SJCRH30 (cell line): Measurements from ENCODE around the gene NKAIN4. TPM values are rescaled to one million over a fixed set of nuclear protein-coding genes. Genes with fewer than 3 reads are reported as not detected.
"Not testable (repeated sequence)": the region's sequence is repeated elsewhere in the genome, so short reads cannot be mapped to it uniquely, and the experiment has no call there.

Source experiments
- DNase-seq, 2 experiments: peaks; one replicate each; pipeline ENCODE4 v3.0.0-alpha.2; 2015 to 2020
- H3K27ac ChIP-seq: fragments of 250-450 bp; sonication (Bioruptor Pico); 2 replicates; pipeline ENCODE4 v1.5.1; 2020; ENCODE audit warnings: mild to moderate bottlenecking, moderate library complexity
- H3K27me3 ChIP-seq: fragments of 250-450 bp; sonication (Bioruptor Pico); 2 replicates; pipeline ENCODE4 v1.5.1; 2020; ENCODE audit warnings: mild to moderate bottlenecking, moderate library complexity
- H3K36me3 ChIP-seq: fragments of 250-450 bp; sonication (Bioruptor Pico); 2 replicates; pipeline ENCODE4 v1.5.1; 2020; ENCODE audit warnings: mild to moderate bottlenecking, moderate library complexity
- H3K4me1 ChIP-seq: fragments of 250-450 bp; sonication (Bioruptor Pico); 2 replicates; pipeline ENCODE4 v1.5.1; 2020; ENCODE audit warnings: mild to moderate bottlenecking, moderate library complexity
- H3K4me3 ChIP-seq: fragments of 250-450 bp; sonication (Bioruptor Pico); 2 replicates; pipeline ENCODE4 v1.5.1; 2020; ENCODE audit warnings: mild to moderate bottlenecking, moderate library complexity
- H3K9me3 ChIP-seq: fragments of 250-450 bp; sonication (Bioruptor Pico); replicated peaks from 2 replicates; pipeline ENCODE4 v1.5.1; 2020; ENCODE audit warnings: mild to moderate bottlenecking, moderate library complexity
- total RNA-seq: library from RNA; depleted of rRNA; stranded (reverse); fragments of >200 nt; shearing (Covaris generic); gene quantifications from 2 replicates; pipeline ENCODE4 v1.2.3, GENCODE V29; 2014

NKAIN4 gene
- total RNA-seq, 1 experiment from 2014 or later: 15.5 TPM

- DNase-seq: no peak
- H3K27me3 ChIP-seq: peaks cover 81% of the 10 kb centered on the region
- H3K4me1 ChIP-seq: peaks cover 17% of the 10 kb centered on the region
- no peak overlapping the region for H3K4me3 ChIP-seq
- no peaks in the 10 kb centered on the region for H3K9me3 ChIP-seq
- H3K27ac ChIP-seq: no peak overlapping the region
- no peaks in the 10 kb centered on the region for H3K36me3 ChIP-seq
Observed at GRCh38 chr20:63232235-63233060, 21.8 kb downstream of the NKAIN4 start.

- peak; percentile 68 to 80 for DNase-seq
- Histone ChIP-seq H3K27me3 (peaks cover 64% of the 10 kb centered on the region), H3K9me3 (no peaks in the 10 kb centered on the region), H3K4me1 (peaks cover 20% of the 10 kb centered on the region), H3K27ac (no peak overlapping the region), H3K36me3 (no peaks in the 10 kb centered on the region), H3K4me3 (no peak overlapping the region)
Observed at GRCh38 chr20:63230800-63231268, 23.4 kb downstream of the NKAIN4 start.

- Histone ChIP-seq H3K36me3 (no peaks in the 10 kb centered on the region), H3K27me3 (peaks cover 49% of the 10 kb centered on the region), H3K4me3 (no peak overlapping the region), H3K9me3 (no peaks in the 10 kb centered on the region), H3K4me1 (peaks cover 41% of the 10 kb centered on the region), H3K27ac (no peak overlapping the region)
- DNase-seq: no peak
Observed at GRCh38 chr20:63228806-63229205, 25.5 kb downstream of the NKAIN4 start.

GRCh38 chr20:63227260-63227659, 27.0 kb downstream of the NKAIN4 start:
- no peak for DNase-seq
- no peak overlapping the region for H3K27ac ChIP-seq

GRCh38 chr20:63226042-63226943, 28.0 kb downstream of the NKAIN4 start:
- Histone ChIP-seq H3K27me3 (peaks cover 31% of the 10 kb centered on the region), H3K9me3 (no peaks in the 10 kb centered on the region), H3K27ac (no peak overlapping the region), H3K4me1 (peaks cover 29% of the 10 kb centered on the region), H3K36me3 (no peaks in the 10 kb centered on the region), H3K4me3 (no peak overlapping the region)
- no peak for DNase-seq

More at GRCh38 chr20:63227260-63227659, 27.0 kb downstream of the NKAIN4 start:
- peaks cover 34% of the 10 kb centered on the region for H3K4me1 ChIP-seq
- peaks cover 35% of the 10 kb centered on the region for H3K27me3 ChIP-seq
- H3K36me3 ChIP-seq: no peaks in the 10 kb centered on the region
- H3K4me3 ChIP-seq: no peak overlapping the region
- H3K9me3 ChIP-seq: no peaks in the 10 kb centered on the region

- Histone ChIP-seq H3K36me3 (no peaks in the 10 kb centered on the region), H3K4me3 (no peak overlapping the region), H3K4me1 (peaks cover 29% of the 10 kb centered on the region), H3K27me3 (peaks cover 31% of the 10 kb centered on the region; the same call in 1 of the 2 replicates), H3K27ac (no peak overlapping the region), H3K9me3 (no peaks in the 10 kb centered on the region)
- DNase-seq: no peak
Observed at GRCh38 chr20:63225082-63225454, 29.2 kb downstream of the NKAIN4 start.

GRCh38 chr20:63224412-63225081, 29.7 kb downstream of the NKAIN4 start:
- peak; percentile 94 to 96 for DNase-seq
- Histone ChIP-seq H3K4me3 (no peak overlapping the region), H3K27me3 (peaks cover 25% of the 10 kb centered on the region; the same call in 1 of the 2 replicates), H3K36me3 (no peaks in the 10 kb centered on the region), H3K9me3 (no peaks in the 10 kb centered on the region), H3K27ac (no peak overlapping the region), H3K4me1 (peaks cover 29% of the 10 kb centered on the region)

GRCh38 chr20:63223826-63224207, 30.4 kb downstream of the NKAIN4 start:
- no peaks in the 10 kb centered on the region for H3K9me3 ChIP-seq
- DNase-seq: no peak
- H3K4me3 ChIP-seq: no peak overlapping the region
- no peaks in the 10 kb centered on the region for H3K36me3 ChIP-seq
- H3K27ac ChIP-seq: no peak overlapping the region
- peaks cover 21% of the 10 kb centered on the region for H3K27me3 ChIP-seq
- H3K4me1 ChIP-seq: peaks cover 29% of the 10 kb centered on the region

- Histone ChIP-seq H3K9me3 (no peaks in the 10 kb centered on the region), H3K36me3 (no peaks in the 10 kb centered on the region), H3K27ac (no peak overlapping the region), H3K27me3 (peaks cover 22% of the 10 kb centered on the region), H3K4me1 (peaks cover 29% of the 10 kb centered on the region), H3K4me3 (no peak overlapping the region)
- peak; percentile 77 to 88 for DNase-seq
Observed at GRCh38 chr20:63223121-63223825, 31.0 kb downstream of the NKAIN4 start.

- Histone ChIP-seq H3K27ac (no peak overlapping the region), H3K4me3 (no peak overlapping the region), H3K9me3 (no peaks in the 10 kb centered on the region), H3K27me3 (peaks cover 22% of the 10 kb centered on the region), H3K36me3 (no peaks in the 10 kb centered on the region), H3K4me1 (peaks cover 29% of the 10 kb centered on the region)
- no peak for DNase-seq
Observed at GRCh38 chr20:63222541-63222940, 31.7 kb downstream of the NKAIN4 start.

GRCh38 chr20:63221400-63222053, 32.7 kb downstream of the NKAIN4 start:
- Histone ChIP-seq H3K4me1 (peaks cover 34% of the 10 kb centered on the region), H3K27me3 (peaks cover 22% of the 10 kb centered on the region)
- not testable (repeated sequence) for H3K9me3 ChIP-seq, DNase-seq, H3K27ac ChIP-seq, H3K36me3 ChIP-seq, H3K4me3 ChIP-seq

- Histone ChIP-seq H3K4me3 (no peak overlapping the region), H3K4me1 (peaks cover 31% of the 10 kb centered on the region), H3K27me3 (peaks cover 22% of the 10 kb centered on the region), H3K36me3 (no peaks in the 10 kb centered on the region), H3K27ac (no peak overlapping the region), H3K9me3 (no peaks in the 10 kb centered on the region)
- DNase-seq: no peak
Observed at GRCh38 chr20:63220696-63221399, 33.4 kb downstream of the NKAIN4 start.

GRCh38 chr20:63219866-63220521, 34.3 kb downstream of the NKAIN4 start:
- peaks cover 22% of the 10 kb centered on the region for H3K27me3 ChIP-seq
- H3K4me3 ChIP-seq: no peak overlapping the region
- H3K4me1 ChIP-seq: peaks cover 22% of the 10 kb centered on the region
- DNase-seq: no peak
- H3K36me3 ChIP-seq: no peaks in the 10 kb centered on the region
- no peak overlapping the region for H3K27ac ChIP-seq
- no peaks in the 10 kb centered on the region for H3K9me3 ChIP-seq
